PC-9 (cell line): Measurements from ENCODE around the gene JAK3. TPM values are rescaled to one million over a fixed set of nuclear protein-coding genes. Genes with fewer than 3 reads are reported as not detected.

Source experiments
- BruUV-seq: library from RNA; stranded (reverse); fragments of 400-500 nt; replicated peaks from 2 replicates; lab custom pipeline; 2021; lab: Mats Ljungman, UMichigan
- CTCF ChIA-PET: fragments of 300-600 bp; sonication (Branson Sonifier 250); formaldehyde crosslinking; loops from one replicate; lab custom pipeline; 2022; ENCODE audit warnings: antibody characterized with exemption; lab: Charles Lee
- POLR2A ChIA-PET: fragments of 300-600 bp; sonication (Branson Sonifier 250); formaldehyde crosslinking; loops from one replicate; lab custom pipeline; 2022; ENCODE audit warnings: antibody characterized with exemption; ENCODE audit not compliant: unreplicated experiment; lab: Charles Lee
- DNase-seq, 2 experiments: peaks; one replicate each; pipeline versions ENCODE4 v3.0.0 to v3.0.0-alpha.2; 2015 to 2022; ENCODE audit warnings: mixed read lengths in 1 of 2
- H2AFZ ChIP-seq: fragments of 200-600 bp; sonication (generic); 2 replicates; pipeline ENCODE4 v1.8.1; 2017; ENCODE audit warnings: antibody characterized with exemption
- H3F3A ChIP-seq: fragments of 200-600 bp; sonication (generic); 2 replicates; pipeline ENCODE4 v1.8.1; 2017; ENCODE audit warnings: antibody characterized with exemption, mild to moderate bottlenecking, low read depth; ENCODE audit not compliant: insufficient read depth
- H3K27ac ChIP-seq: fragments of 200-600 bp; sonication (generic); 2 replicates; pipeline ENCODE4 v1.6.1; 2016; ENCODE audit warnings: mixed run types
- H3K27me3 ChIP-seq: fragments of 200-600 bp; sonication (generic); 2 replicates; pipeline ENCODE4 v1.6.1; 2016; ENCODE audit warnings: low read depth, mixed run types; ENCODE audit not compliant: insufficient read depth
- H3K36me3 ChIP-seq: fragments of 200-600 bp; sonication (generic); 2 replicates; pipeline ENCODE4 v1.6.1; 2016; ENCODE audit warnings: low read depth, mixed run types
- H3K4me1 ChIP-seq: fragments of 200-600 bp; sonication (generic); replicated peaks from 2 replicates; pipeline ENCODE4 v1.6.1; 2016; ENCODE audit warnings: mixed run types; ENCODE audit not compliant: insufficient read depth
- H3K4me2 ChIP-seq: fragments of 200-600 bp; sonication (generic); 2 replicates; pipeline ENCODE4 v1.6.1; 2017; ENCODE audit warnings: mixed run types
- H3K4me3 ChIP-seq: fragments of 200-600 bp; sonication (generic); 2 replicates; pipeline ENCODE4 v1.6.1; 2016; ENCODE audit warnings: mixed run types
- H3K79me2 ChIP-seq: fragments of 200-600 bp; sonication (generic); 2 replicates; pipeline ENCODE4 v1.6.1; 2017; ENCODE audit warnings: low read depth, mixed run types
- H3K9me2 ChIP-seq: fragments of 200-600 bp; sonication (generic); 2 replicates; pipeline ENCODE4 v1.8.1; 2017; ENCODE audit warnings: mild to moderate bottlenecking; ENCODE audit not compliant: insufficient read depth
- H3K9me3 ChIP-seq: fragments of 200-600 bp; sonication (generic); 2 replicates; pipeline ENCODE4 v1.8.1; 2016; ENCODE audit warnings: low read depth; ENCODE audit not compliant: insufficient read depth
- H4K20me1 ChIP-seq: fragments of 200-600 bp; sonication (generic); 2 replicates; pipeline ENCODE4 v1.8.1; 2017; ENCODE audit not compliant: insufficient read depth
- EZH2 ChIP-seq: fragments of 200-600 bp; sonication (generic); IDR thresholded peaks from 2 replicates; pipeline ENCODE4 v1.8.0; 2017; ENCODE audit warnings: antibody characterized with exemption, low read depth
- intact Hi-C: fragments of 100-400 bp; cut with micrococcal nuclease; formaldehyde crosslinking; loops from one replicate; pipeline ENCODE4 v1.10.0; 2022; ENCODE audit not compliant: unreplicated experiment
- total RNA-seq: library from RNA; stranded (reverse); gene quantifications from 2 replicates; pipeline ENCODE4 v1.2.3, GENCODE V29; 2021
- TF ChIP-seq, protein P1 (sequence below): fragments of 200-600 bp; sonication (generic); conservative IDR thresholded peaks from 2 replicates; pipeline ENCODE4 v1.6.1; 2017; ENCODE audit warnings: mixed run types, antibody characterized with exemption, mild to moderate bottlenecking, moderate library complexity

JAK3 gene
- total RNA-seq, 1 experiment from 2014 or later, result 13.5 TPM

DNA sequence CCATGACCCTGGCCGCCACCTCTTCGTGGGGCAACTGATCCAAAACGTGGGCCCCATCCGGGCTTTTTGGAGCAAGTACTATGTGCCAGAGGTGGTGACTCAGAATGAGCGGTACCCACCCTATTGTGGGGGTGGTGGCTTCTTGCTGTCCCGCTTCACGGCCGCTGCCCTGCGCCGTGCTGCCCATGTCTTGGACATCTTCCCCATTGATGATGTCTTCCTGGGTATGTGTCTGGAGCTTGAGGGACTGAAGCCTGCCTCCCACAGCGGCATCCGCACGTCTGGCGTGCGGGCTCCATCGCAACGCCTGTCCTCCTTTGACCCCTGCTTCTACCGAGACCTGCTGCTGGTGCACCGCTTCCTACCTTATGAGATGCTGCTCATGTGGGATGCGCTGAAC, 36.1 kb downstream of the JAK3 start:
- peaks cover 15% of the 10 kb centered on the region; the same call in 1 of the 2 replicates for H3K36me3 ChIP-seq
- H3K4me3 ChIP-seq, result no peak overlapping the region
- DNase-seq, result no peak
- no peaks in the 10 kb centered on the region for H3K4me1 ChIP-seq
- no TSS peak for BruUV-seq
- ChIA-PET POLR2A (no interaction called here), CTCF (no interaction called here)
- intact Hi-C loops, result no loop called here
- no peaks in the 10 kb centered on the region for H3K9me2 ChIP-seq
- H3F3A ChIP-seq, result peaks cover 46% of the 10 kb centered on the region
- peaks cover 21% of the 10 kb centered on the region for H3K79me2 ChIP-seq
- peaks cover 68% of the 10 kb centered on the region for H4K20me1 ChIP-seq
- TF ChIP-seq, protein P1, sequence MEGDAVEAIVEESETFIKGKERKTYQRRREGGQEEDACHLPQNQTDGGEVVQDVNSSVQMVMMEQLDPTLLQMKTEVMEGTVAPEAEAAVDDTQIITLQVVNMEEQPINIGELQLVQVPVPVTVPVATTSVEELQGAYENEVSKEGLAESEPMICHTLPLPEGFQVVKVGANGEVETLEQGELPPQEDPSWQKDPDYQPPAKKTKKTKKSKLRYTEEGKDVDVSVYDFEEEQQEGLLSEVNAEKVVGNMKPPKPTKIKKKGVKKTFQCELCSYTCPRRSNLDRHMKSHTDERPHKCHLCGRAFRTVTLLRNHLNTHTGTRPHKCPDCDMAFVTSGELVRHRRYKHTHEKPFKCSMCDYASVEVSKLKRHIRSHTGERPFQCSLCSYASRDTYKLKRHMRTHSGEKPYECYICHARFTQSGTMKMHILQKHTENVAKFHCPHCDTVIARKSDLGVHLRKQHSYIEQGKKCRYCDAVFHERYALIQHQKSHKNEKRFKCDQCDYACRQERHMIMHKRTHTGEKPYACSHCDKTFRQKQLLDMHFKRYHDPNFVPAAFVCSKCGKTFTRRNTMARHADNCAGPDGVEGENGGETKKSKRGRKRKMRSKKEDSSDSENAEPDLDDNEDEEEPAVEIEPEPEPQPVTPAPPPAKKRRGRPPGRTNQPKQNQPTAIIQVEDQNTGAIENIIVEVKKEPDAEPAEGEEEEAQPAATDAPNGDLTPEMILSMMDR, result no peak
- TF ChIP-seq EZH2, result no peak
- H3K9me3 ChIP-seq, result no peaks in the 10 kb centered on the region
- no peak overlapping the region for H3K27ac ChIP-seq
- no peak overlapping the region for H2AFZ ChIP-seq
- no peak overlapping the region for H3K4me2 ChIP-seq
- H3K27me3 ChIP-seq, result no peaks in the 10 kb centered on the region

DNA sequence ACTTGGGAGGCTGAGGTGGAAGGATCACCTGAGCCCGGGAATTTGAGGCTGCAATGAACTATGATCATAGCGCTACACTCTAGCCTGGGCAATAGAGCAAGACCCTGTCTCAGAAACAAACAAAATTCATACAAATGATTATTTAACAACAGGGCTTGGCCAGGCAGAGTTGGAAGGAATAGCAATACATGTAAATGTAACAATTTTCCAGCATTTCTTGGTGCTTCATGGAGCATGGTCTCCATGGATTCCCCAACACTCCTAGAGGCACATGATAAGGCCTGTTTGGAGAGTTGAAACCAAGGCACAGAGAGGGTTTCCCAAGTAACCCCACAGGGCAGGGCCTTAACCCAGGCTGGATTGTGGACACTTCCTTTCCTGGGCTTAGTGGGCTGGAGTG, 36.7 kb downstream of the JAK3 start:
- Histone ChIP-seq H3K79me2 (peaks cover 27% of the 10 kb centered on the region), H4K20me1 (peaks cover 68% of the 10 kb centered on the region), H3F3A (peaks cover 45% of the 10 kb centered on the region), H3K9me2 (no peaks in the 10 kb centered on the region), H3K4me2 (no peak overlapping the region), H3K36me3 (peaks cover 15% of the 10 kb centered on the region; the same call in 1 of the 2 replicates), H3K27me3 (no peaks in the 10 kb centered on the region), H3K4me3 (no peak overlapping the region), H3K9me3 (no peaks in the 10 kb centered on the region), H3K4me1 (no peaks in the 10 kb centered on the region), H3K27ac (no peak overlapping the region), H2AFZ (no peak overlapping the region)
- no TSS peak for BruUV-seq
- ChIA-PET POLR2A (no interaction called here), CTCF (no interaction called here)
- no peak for DNase-seq
- TF ChIP-seq, protein P1, result no peak
- TF ChIP-seq EZH2, result no peak
- intact Hi-C loops, result no loop called here

DNA sequence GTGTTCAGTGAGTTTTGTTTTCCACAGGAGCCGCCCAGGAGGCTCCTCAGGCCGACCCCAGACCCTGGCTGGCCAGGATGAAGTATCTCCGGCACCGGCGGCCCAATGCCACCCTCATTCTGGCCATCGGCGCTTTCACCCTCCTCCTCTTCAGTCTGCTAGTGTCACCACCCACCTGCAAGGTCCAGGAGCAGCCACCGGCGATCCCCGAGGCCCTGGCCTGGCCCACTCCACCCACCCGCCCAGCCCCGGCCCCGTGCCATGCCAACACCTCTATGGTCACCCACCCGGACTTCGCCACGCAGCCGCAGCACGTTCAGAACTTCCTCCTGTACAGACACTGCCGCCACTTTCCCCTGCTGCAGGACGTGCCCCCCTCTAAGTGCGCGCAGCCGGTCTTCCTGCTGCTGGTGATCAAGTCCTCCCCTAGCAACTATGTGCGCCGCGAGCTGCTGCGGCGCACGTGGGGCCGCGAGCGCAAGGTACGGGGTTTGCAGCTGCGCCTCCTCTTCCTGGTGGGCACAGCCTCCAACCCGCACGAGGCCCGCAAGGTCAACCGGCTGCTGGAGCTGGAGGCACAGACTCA, 40.0 kb downstream of the JAK3 start:
- no TSS peak for BruUV-seq
- no peak for TF ChIP-seq EZH2
- Histone ChIP-seq H3K36me3 (peaks cover 20% of the 10 kb centered on the region; the same call in 1 of the 2 replicates), H3K4me2 (no peak overlapping the region), H3K27ac (no peak overlapping the region), H3K4me1 (no peaks in the 10 kb centered on the region), H3K27me3 (no peaks in the 10 kb centered on the region), H3K4me3 (no peak overlapping the region), H3K79me2 (peaks cover 60% of the 10 kb centered on the region), H2AFZ (no peak overlapping the region), H3K9me2 (no peaks in the 10 kb centered on the region), H3K9me3 (no peaks in the 10 kb centered on the region), H3F3A (peaks cover 39% of the 10 kb centered on the region; the same call in 1 of the 2 replicates), H4K20me1 (peaks cover 84% of the 10 kb centered on the region)
- ChIA-PET POLR2A (no interaction called here), CTCF (no interaction called here)
- DNase-seq, result no peak
- intact Hi-C loops, result no loop called here
